ENCODE data around the gene LRP1B. TPM values are rescaled to one million over a fixed set of nuclear protein-coding genes. Genes with fewer than 3 reads are reported as not detected.

Gene LRP1B
- total RNA-seq, 1 donor from 2014 or later, result 0.38 TPM

GRCh38 chr2:142082368-142082767, 48.4 kb downstream of the LRP1B start:
- Histone ChIP-seq H3K4me3 (ENCODE audit: low read depth, low read length) (no peak overlapping the region), H3K27me3 (ENCODE audit: control insufficient read depth, insufficient read depth, low read length) (no peaks in the 10 kb centered on the region), H3K36me3 (ENCODE audit: control insufficient read depth, insufficient read depth, low read length) (no peaks in the 10 kb centered on the region)
- TF ChIP-seq CTCF (IDR thresholded peaks at IDR 0.05; ENCODE audit: insufficient read depth, low read length, poor library complexity, severe bottlenecking), result no peak
- no peak for DNase-seq (ENCODE audit: low read depth)

GRCh38 chr2:142076317-142076716, 54.5 kb downstream of the LRP1B start:
- H3K27me3 ChIP-seq (ENCODE audit: control insufficient read depth, insufficient read depth, low read length), result no peaks in the 10 kb centered on the region
- H3K4me3 ChIP-seq (ENCODE audit: low read depth, low read length), result no peak overlapping the region
- no peak for DNase-seq (ENCODE audit: low read depth)
- H3K36me3 ChIP-seq (ENCODE audit: control insufficient read depth, insufficient read depth, low read length), result no peaks in the 10 kb centered on the region
- no peak for TF ChIP-seq CTCF (IDR thresholded peaks at IDR 0.05; ENCODE audit: insufficient read depth, low read length, poor library complexity, severe bottlenecking)

GRCh38 chr2:142075826-142076225, 55.0 kb downstream of the LRP1B start:
- H3K4me3 ChIP-seq (ENCODE audit: low read depth, low read length), result no peak overlapping the region
- no peaks in the 10 kb centered on the region for H3K27me3 ChIP-seq (ENCODE audit: control insufficient read depth, insufficient read depth, low read length)
- TF ChIP-seq CTCF (IDR thresholded peaks at IDR 0.05; ENCODE audit: insufficient read depth, low read length, poor library complexity, severe bottlenecking), result no peak
- no peaks in the 10 kb centered on the region for H3K36me3 ChIP-seq (ENCODE audit: control insufficient read depth, insufficient read depth, low read length)
- no peak for DNase-seq (ENCODE audit: low read depth)

- H3K27me3 ChIP-seq (ENCODE audit: control insufficient read depth, insufficient read depth, low read length), result no peaks in the 10 kb centered on the region
- TF ChIP-seq CTCF (IDR thresholded peaks at IDR 0.05; ENCODE audit: insufficient read depth, low read length, poor library complexity, severe bottlenecking), result no peak
- no peak for DNase-seq (ENCODE audit: low read depth)
- H3K4me3 ChIP-seq (ENCODE audit: low read depth, low read length), result no peak overlapping the region
- H3K36me3 ChIP-seq (ENCODE audit: control insufficient read depth, insufficient read depth, low read length), result no peaks in the 10 kb centered on the region
These were observed 61.4 kb downstream of the LRP1B start for GRCh38 chr2:142069251-142069888.

- Histone ChIP-seq H3K4me3 (ENCODE audit: low read depth, low read length) (no peak overlapping the region), H3K36me3 (ENCODE audit: control insufficient read depth, insufficient read depth, low read length) (no peaks in the 10 kb centered on the region), H3K27me3 (ENCODE audit: control insufficient read depth, insufficient read depth, low read length) (no peaks in the 10 kb centered on the region)
- no peak for TF ChIP-seq CTCF (IDR thresholded peaks at IDR 0.05; ENCODE audit: insufficient read depth, low read length, poor library complexity, severe bottlenecking)
- DNase-seq (ENCODE audit: low read depth), result no peak
These were observed 65.1 kb downstream of the LRP1B start for GRCh38 chr2:142065700-142066099.

- no peak for TF ChIP-seq CTCF (IDR thresholded peaks at IDR 0.05; ENCODE audit: insufficient read depth, low read length, poor library complexity, severe bottlenecking)
- DNase-seq (ENCODE audit: low read depth), result no peak
- Histone ChIP-seq H3K4me3 (ENCODE audit: low read depth, low read length) (no peak overlapping the region), H3K36me3 (ENCODE audit: control insufficient read depth, insufficient read depth, low read length) (no peaks in the 10 kb centered on the region), H3K27me3 (ENCODE audit: control insufficient read depth, insufficient read depth, low read length) (no peaks in the 10 kb centered on the region)
These were observed 65.7 kb downstream of the LRP1B start for GRCh38 chr2:142065156-142065555.

Measured in kidney epithelial cell (primary cell).